GM18517 (cell line): ENCODE results near the gene BTBD7.
"Not testable (repeated sequence)": the region's sequence is repeated elsewhere in the genome, so short reads cannot be mapped to it uniquely, and the experiment has no call there.

Experiments used
- ATAC-seq: cut with Tn5 transposase; IDR thresholded peaks from one replicate; pipeline ENCODE4 v1.9.1; 2021; ENCODE audit warnings: mild to moderate bottlenecking, moderate library complexity; ENCODE audit not compliant: unreplicated experiment

Gene BTBD7

GRCh38 chr14:93332853-93333630 is at the start of gene BTBD7:
Gene BTBD7, minus strand, starts transcription at chr14:93333036. Its CDS starts 36,985 bp downstream, at chr14:93296051.
- peak; percentile 54 for ATAC-seq

GRCh38 chr14:93381644-93382043 is 48.8 kb upstream of the BTBD7 start:
- ATAC-seq: no peak

GRCh38 chr14:93379831-93380230 is 47.0 kb upstream of the BTBD7 start:
- no peak for ATAC-seq

GRCh38 chr14:93375673-93376156 is 42.9 kb upstream of the BTBD7 start:
- ATAC-seq: peak; percentile 94

GRCh38 chr14:93369713-93370266 is 37.0 kb upstream of the BTBD7 start:
- ATAC-seq: peak; percentile 88

- no peak for ATAC-seq
Observed at GRCh38 chr14:93368996-93369712, 36.3 kb upstream of the BTBD7 start.

- not testable (repeated sequence) for ATAC-seq
Observed at GRCh38 chr14:93354873-93355272, 22.0 kb upstream of the BTBD7 start.

- ATAC-seq: no peak
Observed at GRCh38 chr14:93348292-93348691, 15.5 kb upstream of the BTBD7 start.

- ATAC-seq: no peak
Observed at GRCh38 chr14:93347850-93348249, 15.0 kb upstream of the BTBD7 start.

GRCh38 chr14:93346926-93347721 is 14.3 kb upstream of the BTBD7 start, which contains the start of gene COX8C:
Gene COX8C, plus strand, starts transcription at chr14:93347182. Its CDS starts 87 bp downstream, at chr14:93347269.
- ATAC-seq: no peak

GRCh38 chr14:93343797-93344196 is 11.0 kb upstream of the BTBD7 start:
- ATAC-seq: no peak

GRCh38 chr14:93343266-93343665 is 10.4 kb upstream of the BTBD7 start:
- ATAC-seq: no peak

- ATAC-seq: no peak
Observed at GRCh38 chr14:93337884-93338283, 5.0 kb upstream of the BTBD7 start.

- no peak for ATAC-seq
Observed at GRCh38 chr14:93337143-93337753, 4.4 kb upstream of the BTBD7 start.

- no peak for ATAC-seq
Observed at GRCh38 chr14:93333631-93334103, 831 bp upstream of the BTBD7 start.

GRCh38 chr14:93332397-93332852 is 411 bp downstream of the BTBD7 start:
- ATAC-seq: peak; percentile 56

GRCh38 chr14:93331728-93332396 is 974 bp downstream of the BTBD7 start:
- peak; percentile 10 for ATAC-seq

GRCh38 chr14:93331002-93331727 is 1.7 kb downstream of the BTBD7 start:
- ATAC-seq: no peak

- no peak for ATAC-seq
Observed at GRCh38 chr14:93330609-93331000, 2.2 kb downstream of the BTBD7 start.
